Fibroblast of skin of left biceps (primary cell): ENCODE data around the gene ARHGDIA.
A peak's percentile ranks its signal among the peaks of the same experiment; 100 is the strongest.

Experiments
- DNase-seq, 2 experiments: peaks; one replicate each; pipeline ENCODE4 v3.0.0-alpha.2; 2013; ENCODE audit warnings: low read depth in 2 of 2

ARHGDIA gene

GRCh38 chr17:81823820-81824550, 47.2 kb downstream of the ARHGDIA start:
- DNase-seq: no peak

DNA sequence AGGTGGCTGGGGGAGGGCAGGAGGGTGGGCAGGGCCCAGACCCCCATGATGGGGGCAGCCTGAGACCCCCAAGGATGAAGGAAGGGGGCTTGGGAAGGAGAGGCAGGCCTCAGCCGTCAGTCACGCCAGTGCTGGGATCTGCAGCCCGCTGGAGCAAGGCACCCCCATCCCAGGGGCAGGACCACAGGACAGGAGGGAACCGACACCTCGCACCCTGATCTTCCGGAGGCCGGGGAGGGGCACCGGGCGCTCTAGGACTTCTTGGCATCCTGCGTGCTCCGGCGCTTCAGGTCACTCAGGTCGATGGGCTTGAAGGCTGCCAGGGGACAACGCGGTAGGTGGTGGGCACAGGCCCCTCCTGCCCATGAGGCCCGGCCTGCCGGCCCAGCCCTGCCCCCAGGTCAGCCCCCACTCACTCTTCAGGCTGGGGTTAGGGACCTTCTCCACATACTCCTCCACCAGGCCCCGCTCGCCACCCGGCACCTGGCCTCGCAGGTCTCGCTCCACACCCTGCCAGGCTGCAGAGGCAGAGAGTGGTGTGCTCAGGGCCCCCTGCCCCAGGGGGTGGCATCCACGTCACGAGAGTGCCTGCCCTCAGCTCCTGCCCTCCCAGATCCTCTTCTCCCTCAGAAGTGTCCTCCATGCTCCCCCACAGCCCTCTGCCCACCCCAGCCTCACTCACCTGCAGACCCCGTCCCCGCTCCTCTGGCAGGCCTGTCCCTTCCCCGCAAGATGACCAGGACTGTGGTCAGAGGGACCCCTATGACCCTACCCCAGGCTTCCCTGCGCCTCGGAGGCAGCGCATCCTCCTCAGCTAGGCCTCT, 47.9 kb downstream of the ARHGDIA start:
- DNase-seq: no peak

GRCh38 chr17:81822312-81822637, 48.9 kb downstream of the ARHGDIA start:
- DNase-seq: no peak

DNA sequence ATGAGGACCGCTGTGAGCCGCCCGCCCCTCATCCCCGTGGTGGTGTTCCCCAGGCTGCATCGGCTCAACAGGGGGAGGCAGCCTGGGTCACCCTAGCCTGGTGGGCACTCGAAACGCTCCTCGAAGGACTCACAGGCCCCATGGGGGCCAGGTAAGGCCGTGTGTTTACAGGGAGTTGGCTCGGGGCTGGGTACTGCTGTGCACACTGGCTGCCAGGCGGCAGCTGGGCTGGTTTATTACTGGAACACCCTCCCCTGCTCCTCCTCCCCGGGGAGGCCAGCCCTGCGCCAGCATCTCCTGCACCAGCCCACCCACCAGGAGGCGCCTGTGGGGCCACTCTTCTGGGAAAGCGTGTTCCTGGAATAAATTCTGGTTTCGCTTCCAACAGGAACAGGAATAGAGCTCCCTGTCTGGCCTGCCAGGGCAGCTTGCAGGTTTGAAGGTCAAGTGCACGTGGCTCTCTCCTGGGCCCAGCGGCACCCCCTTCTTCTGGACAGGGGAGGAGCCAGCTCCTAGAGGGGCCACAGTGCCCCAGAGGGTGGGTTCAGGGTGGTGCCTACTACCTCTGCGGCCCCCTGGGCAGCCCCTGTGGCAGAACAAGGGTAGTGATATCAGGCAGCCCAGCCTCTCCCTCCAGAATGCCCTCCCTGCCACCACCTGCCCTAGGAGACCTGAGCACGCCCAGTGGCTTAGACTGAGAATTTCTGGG, 49.4 kb downstream of the ARHGDIA start:
- DNase-seq: peak in 1 of 2 experiments; percentile 6

DNA sequence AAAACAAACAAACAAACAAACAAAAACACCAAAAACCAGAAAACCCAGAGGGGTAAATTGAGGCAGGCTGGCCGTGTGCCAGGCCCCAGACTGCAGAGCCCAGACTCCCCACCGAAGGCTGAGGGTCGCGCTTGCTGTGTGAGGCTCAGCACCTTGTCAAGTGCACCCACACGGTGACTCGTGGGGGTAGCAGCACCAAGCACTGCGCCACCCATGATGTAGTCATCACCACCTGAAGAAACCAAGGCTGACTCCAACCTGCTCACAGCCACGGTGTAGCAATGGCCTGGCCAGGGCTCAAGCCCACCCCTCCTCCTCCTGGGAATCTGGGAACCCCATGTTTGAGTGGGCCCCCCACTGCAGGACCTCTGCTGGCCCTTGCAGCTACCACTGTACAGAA, 50.0 kb downstream of the ARHGDIA start:
- DNase-seq: no peak

DNA sequence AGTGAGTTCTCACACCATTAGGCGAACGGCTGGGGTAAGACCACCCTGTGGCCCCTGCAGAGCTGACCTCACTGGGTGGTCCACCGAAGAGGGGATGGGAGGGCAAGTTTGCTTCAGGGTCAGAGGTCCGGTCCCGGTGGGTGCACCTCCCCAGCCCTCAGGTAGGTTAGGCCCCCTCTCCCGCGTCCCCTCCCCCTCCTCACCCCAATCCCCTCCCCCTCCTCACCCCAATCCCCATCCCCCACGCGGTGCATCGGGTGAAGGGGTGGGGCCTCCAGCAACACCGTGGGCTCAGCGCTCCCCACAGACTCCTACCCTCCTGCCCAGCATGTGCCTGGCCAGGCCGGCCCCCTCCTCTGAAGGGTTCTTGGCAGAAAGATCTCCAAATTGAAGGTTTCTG, 51.4 kb downstream of the ARHGDIA start:
- no peak for DNase-seq

- DNase-seq: no peak
These were observed 53.4 kb downstream of the ARHGDIA start for GRCh38 chr17:81817758-81818147.
